Measurements from ENCODE around the gene ITPR3.

DNA sequence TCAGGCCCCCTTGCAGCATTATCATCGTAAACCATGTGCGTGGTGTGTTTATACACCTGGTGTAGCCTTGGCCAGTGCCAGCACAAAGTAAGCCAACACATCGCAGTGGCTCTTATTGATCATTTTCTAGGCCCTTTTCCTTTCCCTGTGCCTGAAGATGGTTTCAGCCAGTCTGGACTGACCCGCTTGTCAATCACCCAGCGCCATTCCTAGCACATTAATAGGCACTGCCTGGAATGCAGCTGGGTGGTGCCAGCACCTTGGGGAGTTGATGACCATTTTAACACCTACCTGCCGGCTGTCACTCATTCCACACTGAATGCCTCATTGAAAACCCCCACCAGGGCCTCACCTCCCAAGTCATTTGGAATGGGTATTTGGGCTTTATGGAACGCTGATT, 95.3 kb downstream of the ITPR3 start:
- TF ChIP-seq, protein P1, sequence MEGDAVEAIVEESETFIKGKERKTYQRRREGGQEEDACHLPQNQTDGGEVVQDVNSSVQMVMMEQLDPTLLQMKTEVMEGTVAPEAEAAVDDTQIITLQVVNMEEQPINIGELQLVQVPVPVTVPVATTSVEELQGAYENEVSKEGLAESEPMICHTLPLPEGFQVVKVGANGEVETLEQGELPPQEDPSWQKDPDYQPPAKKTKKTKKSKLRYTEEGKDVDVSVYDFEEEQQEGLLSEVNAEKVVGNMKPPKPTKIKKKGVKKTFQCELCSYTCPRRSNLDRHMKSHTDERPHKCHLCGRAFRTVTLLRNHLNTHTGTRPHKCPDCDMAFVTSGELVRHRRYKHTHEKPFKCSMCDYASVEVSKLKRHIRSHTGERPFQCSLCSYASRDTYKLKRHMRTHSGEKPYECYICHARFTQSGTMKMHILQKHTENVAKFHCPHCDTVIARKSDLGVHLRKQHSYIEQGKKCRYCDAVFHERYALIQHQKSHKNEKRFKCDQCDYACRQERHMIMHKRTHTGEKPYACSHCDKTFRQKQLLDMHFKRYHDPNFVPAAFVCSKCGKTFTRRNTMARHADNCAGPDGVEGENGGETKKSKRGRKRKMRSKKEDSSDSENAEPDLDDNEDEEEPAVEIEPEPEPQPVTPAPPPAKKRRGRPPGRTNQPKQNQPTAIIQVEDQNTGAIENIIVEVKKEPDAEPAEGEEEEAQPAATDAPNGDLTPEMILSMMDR (conservative IDR thresholded peaks at IDR 0.05), result no peak
- no peak for TF ChIP-seq ZFX (IDR thresholded peaks at IDR 0.05)

Data from C4-2B (cell line).